Eye (tissue), 1 donor: ENCODE measurements around the gene UBA1.
"Not testable (repeated sequence)": the region's sequence is repeated elsewhere in the genome, so short reads cannot be mapped to it uniquely, and the experiment has no call there.

Experiments
- DNase-seq: peaks from one replicate; pipeline ENCODE4 v3.0.0-alpha.2; 2015

Gene UBA1

GRCh38 chrX:47231167-47231566 lies 37.5 kb downstream of the UBA1 start:
- no peak for DNase-seq

- no peak for DNase-seq
Observed at GRCh38 chrX:47232197-47232802, 38.7 kb downstream of the UBA1 start.

DNA sequence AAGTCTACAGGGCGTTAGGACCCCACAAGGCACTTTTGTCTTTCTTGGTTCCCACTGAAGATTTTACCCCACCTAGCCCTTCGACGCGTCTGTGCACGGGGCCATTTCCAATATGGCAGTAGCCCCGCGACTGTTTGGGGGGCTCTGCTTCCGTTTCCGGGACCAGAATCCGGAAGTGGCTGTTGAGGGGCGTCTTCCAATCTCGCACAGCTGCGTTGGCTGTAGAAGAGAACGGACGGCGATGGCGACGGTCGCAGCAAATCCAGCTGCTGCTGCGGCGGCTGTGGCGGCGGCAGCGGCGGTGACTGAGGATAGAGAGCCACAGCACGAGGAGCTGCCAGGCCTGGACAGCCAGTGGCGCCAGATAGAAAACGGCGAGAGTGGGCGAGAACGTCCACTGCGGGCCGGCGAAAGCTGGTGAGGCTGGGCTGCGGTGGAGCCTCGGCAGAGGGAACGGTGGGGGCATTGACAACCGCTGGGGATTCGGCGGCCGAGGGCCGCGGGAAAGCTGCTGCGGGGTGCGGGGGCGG lies 39.2 kb downstream of the UBA1 start, which contains the start of gene USP11:
Gene USP11 (plus strand): TSS at position 207 of the 530 bp plus-strand sequence. CDS start 35 bp downstream, at position 242.
- DNase-seq: peak; percentile 88

DNA sequence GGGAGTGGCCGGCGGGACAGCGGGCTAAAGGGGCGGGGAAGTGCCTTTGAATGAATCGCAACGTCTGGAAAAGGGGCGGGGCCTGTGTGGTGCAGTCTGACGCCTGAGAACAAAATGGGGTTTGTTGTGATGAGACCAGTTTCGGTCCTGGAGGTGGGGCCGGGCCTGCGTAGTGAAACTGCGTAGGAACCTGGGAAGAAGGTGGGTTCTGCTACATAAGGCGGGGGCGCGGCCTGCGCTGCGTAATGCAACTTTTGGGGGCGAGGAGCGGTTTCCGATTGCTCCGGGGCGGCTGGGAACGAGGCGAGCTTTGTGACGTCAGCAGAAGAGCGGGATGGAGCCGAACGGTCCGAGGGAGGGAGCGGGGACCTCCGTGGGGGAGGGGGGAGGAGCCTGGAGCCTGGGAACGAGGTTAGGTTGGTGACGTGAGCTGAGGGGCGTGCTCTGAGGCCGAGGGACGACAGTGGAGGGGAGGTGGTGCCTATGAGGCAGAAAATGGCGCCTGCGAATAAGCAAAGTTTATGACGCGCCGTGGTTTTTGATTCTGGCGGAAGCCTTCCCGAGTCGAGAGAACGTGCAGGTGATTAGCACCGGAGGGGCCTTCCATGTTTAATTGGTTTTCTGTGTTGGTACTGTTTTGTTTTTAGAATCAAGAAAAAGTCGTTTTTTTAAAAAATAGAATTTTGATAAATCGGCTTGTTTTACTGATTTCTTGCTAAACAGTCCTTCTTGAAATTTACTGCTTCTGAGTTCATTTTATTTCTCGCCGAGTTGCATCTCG lies 39.9 kb downstream of the UBA1 start:
- peak; percentile 97 for DNase-seq

DNA sequence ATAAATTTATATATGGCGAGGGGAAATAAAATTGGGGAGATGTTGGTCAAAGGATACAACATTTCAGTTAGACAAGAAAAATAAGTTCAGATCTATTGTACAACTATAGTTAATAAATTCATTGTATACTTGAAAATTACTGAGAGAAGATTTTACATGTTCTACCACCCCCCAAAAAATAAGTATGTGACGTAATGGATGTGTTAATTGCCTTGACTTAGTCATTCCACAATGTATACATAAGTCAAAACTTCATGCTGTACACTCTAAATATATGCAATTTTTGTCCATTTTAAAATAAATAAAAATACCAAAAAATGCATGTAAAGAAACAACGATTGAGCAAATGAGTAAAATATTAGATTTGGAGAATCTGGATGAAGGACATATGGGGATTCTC lies 41.0 kb downstream of the UBA1 start:
- no peak for DNase-seq

GRCh38 chrX:47235691-47236103 lies 42.1 kb downstream of the UBA1 start:
- no peak for DNase-seq

GRCh38 chrX:47239199-47239598 lies 45.6 kb downstream of the UBA1 start:
- no peak for DNase-seq

DNA sequence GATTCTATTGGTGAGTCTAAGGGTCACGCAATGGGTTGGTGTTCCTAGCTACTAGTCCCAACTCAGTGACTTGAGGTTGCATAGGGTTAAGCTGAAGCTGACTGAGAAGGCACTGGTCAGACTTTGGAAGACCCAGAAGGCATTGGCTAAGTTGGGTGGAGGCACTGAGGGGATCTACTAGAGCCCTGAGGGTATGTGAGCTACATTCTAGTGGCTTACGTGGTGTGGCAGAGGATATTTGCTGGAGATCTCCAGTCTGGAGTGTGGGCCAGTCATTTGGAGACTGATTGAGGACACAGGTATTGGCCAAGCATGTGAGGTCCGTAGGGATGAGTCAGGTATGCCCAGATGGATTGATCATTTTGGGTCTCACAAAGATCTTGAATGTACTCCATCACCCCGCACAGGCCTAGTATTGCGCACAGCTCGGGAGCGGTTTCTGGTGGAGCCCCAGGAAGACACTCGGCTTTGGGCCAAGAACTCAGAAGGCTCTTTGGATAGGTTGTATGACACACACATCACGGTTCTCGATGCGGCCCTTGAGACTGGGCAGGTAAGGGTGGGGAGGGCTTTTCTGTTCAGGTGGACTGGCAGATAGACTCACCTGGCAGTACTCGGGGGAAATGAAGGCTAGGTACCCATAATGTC lies 46.4 kb downstream of the UBA1 start:
- DNase-seq: no peak

GRCh38 chrX:47240619-47241018 lies 47.0 kb downstream of the UBA1 start:
- DNase-seq: no peak

DNA sequence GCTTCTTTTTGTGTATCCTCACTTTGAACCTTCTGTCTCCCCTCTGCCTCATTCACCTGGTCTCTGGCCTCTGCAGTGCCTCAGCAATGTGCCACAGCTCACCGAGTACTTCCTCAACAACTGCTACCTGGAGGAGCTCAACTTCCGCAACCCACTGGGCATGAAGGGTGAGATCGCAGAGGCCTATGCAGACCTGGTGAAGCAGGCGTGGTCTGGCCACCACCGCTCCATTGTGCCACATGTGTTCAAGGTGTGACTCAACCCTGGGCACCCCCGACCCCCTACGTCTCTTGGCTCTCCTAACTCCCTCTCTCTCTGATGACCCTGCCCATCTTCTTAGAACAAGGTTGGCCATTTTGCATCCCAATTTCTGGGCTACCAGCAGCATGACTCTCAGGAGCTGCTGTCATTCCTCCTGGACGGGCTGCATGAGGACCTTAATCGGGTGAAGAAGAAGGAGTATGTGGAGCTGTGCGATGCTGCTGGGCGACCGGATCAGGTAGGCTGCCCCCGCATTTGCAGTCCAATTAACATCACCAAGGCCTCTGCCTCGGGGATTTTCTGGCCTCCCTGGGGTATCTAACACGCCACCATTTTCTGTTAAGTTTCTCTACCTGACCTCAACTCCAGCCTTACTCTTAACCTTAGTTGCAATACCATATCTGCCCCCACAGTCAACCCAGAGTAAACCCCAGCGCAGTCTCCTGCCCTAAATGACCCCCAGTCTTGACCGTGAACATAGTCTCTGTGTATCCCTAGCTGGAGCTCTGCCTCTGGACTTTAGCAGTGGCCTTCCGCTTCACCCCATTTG lies 47.8 kb downstream of the UBA1 start:
- DNase-seq: no peak

GRCh38 chrX:47242321-47242720 lies 48.7 kb downstream of the UBA1 start:
- DNase-seq: no peak

DNA sequence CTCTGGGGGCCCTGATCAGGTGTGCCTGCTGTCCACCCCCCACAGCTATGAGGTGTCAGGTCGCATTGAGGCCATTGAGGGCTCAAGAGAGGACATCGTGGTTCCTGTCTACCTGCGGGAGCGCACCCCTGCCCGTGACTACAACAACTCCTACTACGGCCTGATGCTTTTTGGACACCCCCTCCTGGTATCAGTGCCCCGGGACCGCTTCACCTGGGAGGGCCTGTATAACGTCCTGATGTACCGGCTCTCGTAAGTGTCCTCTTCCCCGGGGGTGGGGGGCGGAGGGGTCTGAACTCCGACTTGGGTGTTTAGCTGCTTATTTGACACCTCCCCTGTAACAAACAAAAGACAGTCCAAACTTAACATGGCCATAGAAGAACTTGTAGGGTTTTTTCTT lies 49.7 kb downstream of the UBA1 start:
- no peak for DNase-seq

GRCh38 chrX:47244676-47245075 lies 51.0 kb downstream of the UBA1 start:
- no peak for DNase-seq

DNA sequence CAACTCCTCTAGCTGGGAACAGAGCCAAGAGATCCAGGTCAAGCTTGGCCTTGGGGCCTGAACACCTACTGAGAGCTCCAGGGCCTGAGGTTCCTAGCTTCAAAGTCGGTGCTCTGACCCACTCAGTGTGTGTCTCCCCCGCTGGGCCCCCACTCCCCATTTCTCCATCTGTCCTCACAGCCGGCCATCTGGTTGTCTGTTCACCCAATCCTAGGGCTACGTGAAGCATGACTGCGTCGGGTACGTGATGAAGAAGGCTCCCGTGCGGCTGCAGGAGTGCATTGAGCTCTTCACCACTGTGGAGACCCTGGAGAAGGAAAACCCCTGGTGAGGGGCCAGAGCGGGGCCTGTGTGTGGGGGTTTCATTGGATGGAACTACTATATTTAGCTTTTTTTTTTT lies 51.5 kb downstream of the UBA1 start:
- no peak for DNase-seq

GRCh38 chrX:47247206-47247998 lies 53.8 kb downstream of the UBA1 start:
- DNase-seq: no peak

- no peak for DNase-seq
Observed at GRCh38 chrX:47247999-47248320, 54.3 kb downstream of the UBA1 start.

GRCh38 chrX:47248576-47248975 lies 54.9 kb downstream of the UBA1 start:
- no peak for DNase-seq

- DNase-seq: no peak
Observed at GRCh38 chrX:47250017-47250347, 56.4 kb downstream of the UBA1 start.

GRCh38 chrX:47257620-47258019 lies 64.0 kb downstream of the UBA1 start:
- not testable (repeated sequence) for DNase-seq
